ENCODE data around the gene TPO.
"Not testable (repeated sequence)": the region's sequence is repeated elsewhere in the genome, so short reads cannot be mapped to it uniquely, and the experiment has no call there.

The TPO gene

GRCh38 chr2:1406434-1406833 is 6.8 kb upstream of the TPO start:
- no peak for DNase-seq

- no peak for DNase-seq
Measured at GRCh38 chr2:1407950-1408675, 5.2 kb upstream of the TPO start.

GRCh38 chr2:1414121-1414520 is 858 bp downstream of the TPO start:
- no peak for DNase-seq

- DNase-seq = not testable (repeated sequence)
Measured at GRCh38 chr2:1414901-1415300, 1.6 kb downstream of the TPO start.

GRCh38 chr2:1415501-1415900 is 2.2 kb downstream of the TPO start:
- no peak for DNase-seq

- no peak for DNase-seq
Measured at GRCh38 chr2:1418566-1418965, 5.3 kb downstream of the TPO start.

GRCh38 chr2:1420746-1421480 is 7.7 kb downstream of the TPO start:
- no peak for DNase-seq

GRCh38 chr2:1421731-1422130 is 8.5 kb downstream of the TPO start:
- no peak for DNase-seq

- DNase-seq = no peak
Measured at GRCh38 chr2:1422131-1422530, 8.9 kb downstream of the TPO start.

GRCh38 chr2:1422716-1423285 is 9.5 kb downstream of the TPO start:
- no peak for DNase-seq

GRCh38 chr2:1427086-1427485 is 13.8 kb downstream of the TPO start:
- no peak for DNase-seq

GRCh38 chr2:1429895-1430294 is 16.6 kb downstream of the TPO start:
- DNase-seq = no peak

- no peak for DNase-seq
Measured at GRCh38 chr2:1430491-1430890, 17.2 kb downstream of the TPO start.

GRCh38 chr2:1431886-1432400 is 18.7 kb downstream of the TPO start:
- no peak for DNase-seq

- DNase-seq = no peak
Measured at GRCh38 chr2:1432726-1433125, 19.5 kb downstream of the TPO start.

- DNase-seq = no peak
Measured at GRCh38 chr2:1436369-1436768, 23.1 kb downstream of the TPO start.

- DNase-seq = no peak
Measured at GRCh38 chr2:1437101-1437500, 23.8 kb downstream of the TPO start.

GRCh38 chr2:1437537-1437936 is 24.3 kb downstream of the TPO start:
- no peak for DNase-seq

- no peak for DNase-seq
Measured at GRCh38 chr2:1438972-1439371, 25.7 kb downstream of the TPO start.

- DNase-seq = no peak
Measured at GRCh38 chr2:1440581-1440980, 27.3 kb downstream of the TPO start.

- no peak for DNase-seq
Measured at GRCh38 chr2:1446301-1446700, 33.0 kb downstream of the TPO start.

GRCh38 chr2:1448009-1448408 is 34.7 kb downstream of the TPO start:
- DNase-seq = no peak

- DNase-seq = no peak
Measured at GRCh38 chr2:1450915-1451314, 37.7 kb downstream of the TPO start.

GRCh38 chr2:1451422-1451821 is 38.2 kb downstream of the TPO start:
- no peak for DNase-seq

Data from GDM1 (cell line).